ENCODE results near the gene BTN2A1.
A peak's percentile ranks its signal among the peaks of the same experiment; 100 is the strongest.
"Not testable (repeated sequence)": the region's sequence is repeated elsewhere in the genome, so short reads cannot be mapped to it uniquely, and the experiment has no call there.

Gene BTN2A1

DNA sequence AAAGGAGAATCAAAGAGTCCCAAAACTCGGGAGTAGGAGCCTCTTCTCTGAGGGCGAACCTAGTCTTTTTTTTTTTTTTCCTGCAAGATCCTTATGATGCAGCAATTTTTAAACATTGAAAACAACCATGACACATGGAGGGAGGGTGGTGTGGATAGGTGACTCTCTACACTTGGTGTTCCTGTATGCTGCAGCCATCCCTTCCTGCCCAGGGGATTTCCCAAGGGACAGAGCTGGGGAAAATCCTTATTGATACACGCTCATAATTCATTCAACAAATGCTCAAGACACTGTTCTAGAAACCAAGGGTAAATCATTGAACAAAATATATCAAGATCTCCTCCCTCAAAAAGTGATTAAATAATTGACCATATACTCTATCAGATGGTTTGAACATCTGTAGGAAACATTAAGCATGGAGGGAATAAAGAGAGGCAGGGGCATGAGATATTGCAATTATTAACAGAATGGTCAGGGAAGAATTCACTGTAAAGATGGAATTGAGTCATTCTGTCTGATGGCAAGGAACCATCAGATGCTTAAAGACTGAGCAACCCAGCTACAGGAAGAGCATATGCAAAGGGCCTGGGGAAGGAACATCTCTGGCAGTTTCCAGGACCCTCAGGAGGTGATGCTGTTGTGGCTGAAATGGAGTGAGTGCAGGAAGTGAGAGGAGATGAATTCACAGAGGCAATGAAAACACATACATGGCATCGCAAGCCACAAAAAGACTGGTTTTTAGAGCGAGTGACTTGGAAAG lies 30.9 kb upstream of the BTN2A1 start:
- no peak for DNase-seq (ENCODE audit: extremely low read depth, low read depth)
- TF ChIP-seq, protein P1, sequence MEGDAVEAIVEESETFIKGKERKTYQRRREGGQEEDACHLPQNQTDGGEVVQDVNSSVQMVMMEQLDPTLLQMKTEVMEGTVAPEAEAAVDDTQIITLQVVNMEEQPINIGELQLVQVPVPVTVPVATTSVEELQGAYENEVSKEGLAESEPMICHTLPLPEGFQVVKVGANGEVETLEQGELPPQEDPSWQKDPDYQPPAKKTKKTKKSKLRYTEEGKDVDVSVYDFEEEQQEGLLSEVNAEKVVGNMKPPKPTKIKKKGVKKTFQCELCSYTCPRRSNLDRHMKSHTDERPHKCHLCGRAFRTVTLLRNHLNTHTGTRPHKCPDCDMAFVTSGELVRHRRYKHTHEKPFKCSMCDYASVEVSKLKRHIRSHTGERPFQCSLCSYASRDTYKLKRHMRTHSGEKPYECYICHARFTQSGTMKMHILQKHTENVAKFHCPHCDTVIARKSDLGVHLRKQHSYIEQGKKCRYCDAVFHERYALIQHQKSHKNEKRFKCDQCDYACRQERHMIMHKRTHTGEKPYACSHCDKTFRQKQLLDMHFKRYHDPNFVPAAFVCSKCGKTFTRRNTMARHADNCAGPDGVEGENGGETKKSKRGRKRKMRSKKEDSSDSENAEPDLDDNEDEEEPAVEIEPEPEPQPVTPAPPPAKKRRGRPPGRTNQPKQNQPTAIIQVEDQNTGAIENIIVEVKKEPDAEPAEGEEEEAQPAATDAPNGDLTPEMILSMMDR (IDR thresholded peaks at IDR 0.05; ENCODE audit: low read depth, low read length) = no peak

DNA sequence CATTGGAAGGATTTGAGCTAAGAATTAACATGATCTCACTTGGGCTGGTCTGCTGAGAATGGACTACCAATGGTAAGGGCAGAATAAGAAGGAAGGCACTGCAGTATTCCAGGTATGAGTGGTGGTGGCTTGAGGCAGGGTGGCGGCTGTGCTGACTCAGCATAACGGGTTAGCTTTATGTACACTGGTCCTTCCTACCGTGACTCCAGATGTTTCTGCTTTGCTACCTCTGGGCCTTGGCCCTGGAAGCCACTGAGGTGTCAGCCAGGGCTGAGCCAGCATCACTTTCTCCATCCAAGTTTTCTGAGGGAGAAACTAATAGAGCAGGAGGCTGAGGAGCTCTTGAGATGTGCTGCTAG lies 30.3 kb upstream of the BTN2A1 start:
- TF ChIP-seq, protein P1 (IDR thresholded peaks at IDR 0.05; ENCODE audit: low read depth, low read length) = no peak
- no peak for DNase-seq (ENCODE audit: extremely low read depth, low read depth)

DNA sequence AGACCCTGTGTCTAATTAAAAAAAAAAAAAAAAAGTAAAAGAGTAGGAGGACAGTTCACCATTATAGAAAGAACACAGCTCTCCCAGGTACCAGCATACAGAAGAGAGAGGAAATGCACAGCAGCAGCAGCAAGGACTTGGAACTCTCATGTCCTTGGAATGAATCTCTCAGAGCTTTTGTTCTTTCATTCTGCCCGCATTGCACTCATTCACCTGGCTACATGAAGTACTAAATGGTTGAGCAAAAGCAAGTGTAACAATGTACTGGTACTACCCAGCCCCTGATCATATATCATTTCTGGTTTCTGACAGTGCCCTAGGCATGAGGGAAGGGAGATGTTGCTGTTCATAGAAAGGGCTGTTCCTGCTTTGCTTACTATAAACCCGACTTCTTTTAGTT lies 29.5 kb upstream of the BTN2A1 start:
- TF ChIP-seq, protein P1 (IDR thresholded peaks at IDR 0.05; ENCODE audit: low read depth, low read length) = no peak
- no peak for DNase-seq (ENCODE audit: extremely low read depth, low read depth)

DNA sequence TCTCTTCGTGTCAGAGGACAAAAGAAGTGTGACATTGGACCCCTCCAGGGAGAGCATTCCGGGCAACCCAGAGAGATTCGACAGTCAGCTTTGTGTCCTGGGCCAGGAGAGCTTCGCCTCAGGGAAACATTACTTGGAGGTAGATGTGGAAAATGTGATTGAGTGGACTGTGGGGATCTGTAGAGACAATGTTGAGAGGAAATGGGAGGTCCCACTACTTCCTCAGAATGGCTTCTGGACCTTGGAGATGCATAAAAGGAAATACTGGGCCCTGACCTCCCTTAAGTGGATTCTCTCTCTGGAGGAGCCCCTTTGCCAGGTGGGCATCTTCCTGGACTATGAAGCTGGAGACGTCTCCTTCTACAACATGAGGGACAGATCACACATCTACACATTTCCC lies 27.0 kb upstream of the BTN2A1 start:
- no peak for DNase-seq (ENCODE audit: extremely low read depth, low read depth)
- TF ChIP-seq, protein P1 (IDR thresholded peaks at IDR 0.05; ENCODE audit: low read depth, low read length) = no peak

DNA sequence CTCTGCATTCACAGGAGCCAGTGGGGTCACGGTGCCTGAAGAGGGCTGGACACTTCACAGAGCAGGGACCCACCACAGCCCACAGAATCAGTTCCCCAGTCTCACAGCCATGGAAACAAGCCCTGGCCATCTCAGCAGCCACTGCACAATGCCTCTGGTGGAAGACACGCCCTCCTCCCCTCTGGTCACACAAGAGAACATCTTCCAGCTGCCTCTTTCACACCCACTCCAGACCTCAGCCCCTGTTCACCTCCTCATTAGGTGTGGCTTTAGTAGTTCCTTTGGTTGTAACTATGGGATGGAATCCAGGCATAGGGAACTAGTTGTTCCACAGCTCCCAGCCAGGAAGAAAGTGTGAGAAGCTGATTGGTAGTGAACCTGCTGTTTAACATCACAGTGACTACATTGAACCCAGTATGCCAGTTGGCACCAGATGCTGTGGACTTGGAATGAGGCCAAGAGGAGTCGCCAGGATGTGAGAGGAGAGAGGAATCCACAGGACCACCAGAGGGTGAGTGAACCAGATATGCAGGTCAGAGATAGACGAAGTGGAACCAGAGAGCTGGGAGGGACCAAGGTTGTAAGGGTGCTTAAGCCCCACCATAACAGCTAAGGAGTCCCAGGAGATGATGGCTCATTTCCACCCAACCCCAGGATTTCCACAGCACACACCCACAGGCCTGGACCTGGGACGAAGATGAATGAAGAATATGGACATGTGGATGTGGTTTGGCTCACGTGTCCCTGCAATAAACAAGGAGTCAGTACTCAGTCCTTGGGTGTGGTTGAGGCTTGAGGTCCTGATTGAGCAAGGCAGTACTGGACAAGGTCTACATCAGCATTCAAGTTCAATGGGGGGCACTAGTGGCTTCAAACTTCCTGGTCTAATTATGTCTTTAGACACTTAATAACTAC lies 26.2 kb upstream of the BTN2A1 start:
- peak; percentile 19 for DNase-seq (ENCODE audit: extremely low read depth, low read depth)

DNA sequence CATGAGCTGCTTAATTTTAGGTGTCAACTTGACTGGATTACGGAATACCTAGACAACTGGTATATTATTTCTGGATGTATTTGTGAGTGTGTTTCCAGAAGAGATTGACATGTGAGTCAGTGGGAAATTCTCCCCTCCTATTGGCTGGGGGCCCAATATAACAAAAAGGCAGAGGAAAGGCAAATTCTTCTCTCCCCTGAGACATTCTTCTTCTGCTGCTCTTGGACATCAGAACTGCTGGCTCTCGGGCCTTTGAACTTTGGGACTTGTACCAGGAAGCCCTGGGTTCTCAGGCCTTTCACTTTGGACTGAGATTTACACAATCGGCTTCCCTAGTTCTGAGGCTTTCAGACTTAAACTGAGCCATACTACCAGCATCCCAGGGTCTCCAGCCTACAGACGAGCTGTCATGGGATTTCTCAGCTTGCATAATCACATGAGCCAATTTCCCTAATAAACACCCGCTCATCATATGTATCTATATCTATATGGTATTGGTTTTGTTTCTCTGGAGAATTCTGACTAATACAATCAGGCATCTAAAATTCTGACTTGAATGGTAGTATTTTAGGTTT lies 25.0 kb upstream of the BTN2A1 start:
- TF ChIP-seq, protein P1 (IDR thresholded peaks at IDR 0.05; ENCODE audit: low read depth, low read length) = no peak
- no peak for DNase-seq (ENCODE audit: extremely low read depth, low read depth)

More for the DNA sequence above, 26.2 kb upstream of the BTN2A1 start:
- TF ChIP-seq, protein P1 (IDR thresholded peaks at IDR 0.05; ENCODE audit: low read depth, low read length) = no peak

DNA sequence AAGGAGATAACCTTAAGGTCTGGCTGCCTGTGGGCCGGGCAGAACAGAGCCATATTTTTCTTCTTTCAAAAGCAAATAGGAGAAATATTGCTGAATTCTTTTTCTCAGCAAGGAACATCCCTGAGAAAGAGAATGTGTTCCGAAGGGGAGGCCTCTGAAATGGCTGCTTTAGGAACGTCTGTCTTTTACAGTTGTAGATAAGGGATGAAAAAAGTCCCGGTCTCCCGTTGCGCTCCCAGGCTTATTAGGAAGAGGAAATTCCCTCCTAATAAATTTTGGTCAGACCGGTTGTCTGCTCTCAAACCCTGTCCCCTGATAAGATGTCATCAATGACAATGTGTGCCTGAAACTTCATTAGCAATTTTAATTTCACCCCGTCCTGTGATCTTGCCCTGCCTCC lies 24.1 kb upstream of the BTN2A1 start:
- not testable (repeated sequence) for DNase-seq (ENCODE audit: extremely low read depth, low read depth)
